Thymus (tissue), 11 donors: Measurements from ENCODE around the gene HACD4. TPM values are rescaled to one million over a fixed set of nuclear protein-coding genes. Genes with fewer than 3 reads are reported as not detected.
A peak's percentile ranks its signal among the peaks of the same experiment; 100 is the strongest.

Experiments
- DNase-seq, 9 donors: peaks; one replicate each; pipeline ENCODE4 v3.0.0-alpha.2; 2013; ENCODE audit warnings: low spot score in 9 of 9, low read depth in 6 of 9, missing footprints in 1 of 9
- H3K27ac ChIP-seq, 2 donors: one replicate each; pipeline ENCODE4 v1.5.1; 2013; ENCODE audit warnings: control low read depth in 1 of 2, low read depth in 1 of 2, low read length in 1 of 2, mild to moderate bottlenecking in 1 of 2, moderate library complexity in 1 of 2
- H3K27me3 ChIP-seq, 2 donors: one replicate each; pipeline ENCODE4 v1.5.1; 2013; ENCODE audit warnings: low read length in 1 of 2; ENCODE audit not compliant: control insufficient read depth in 2 of 2, insufficient read depth in 1 of 2
- H3K36me3 ChIP-seq, 2 donors: one replicate each; pipeline ENCODE4 v1.5.1; 2013; ENCODE audit warnings: low read length in 1 of 2, mild to moderate bottlenecking in 1 of 2, moderate library complexity in 1 of 2; ENCODE audit not compliant: control insufficient read depth in 2 of 2, insufficient read depth in 2 of 2
- H3K4me1 ChIP-seq, 2 donors: one replicate each; pipeline ENCODE4 v1.5.1; 2013; ENCODE audit warnings: low read length in 2 of 2; ENCODE audit not compliant: control insufficient read depth in 2 of 2, insufficient read depth in 2 of 2
- H3K4me3 ChIP-seq, 2 donors: one replicate each; pipeline ENCODE4 v1.5.1; 2013; ENCODE audit warnings: low read length in 2 of 2, control low read depth in 1 of 2, mild to moderate bottlenecking in 1 of 2
- H3K9me3 ChIP-seq, 2 donors: one replicate each; pipeline ENCODE4 v1.5.1; 2013; ENCODE audit warnings: low read length in 1 of 2, mild to moderate bottlenecking in 1 of 2; ENCODE audit not compliant: control insufficient read depth in 2 of 2, insufficient read depth in 1 of 2
- WGBS: extraction: QIAGEN DNeasy Blood & Tissue Kit; methylation state at CpG from one replicate; pipeline ENCODE4 v1.1.7; 2013; 5-methylcytosine and 5-hydroxymethylcytosine counted together
- polyA plus RNA-seq: library from polyadenylated mRNA; stranded (reverse); fragments of 200-250 nt; gene quantifications from one replicate; pipeline ENCODE4 v1.2.3, GENCODE V29; 2013
- total RNA-seq: library from RNA; stranded (reverse); fragments of 120-200 nt; gene quantifications from one replicate; pipeline ENCODE4 v1.2.4, GENCODE V29; 2013
- donor health status: healthy.

HACD4 gene
- total and polyA plus RNA-seq, 2 donors: 5.2 to 6.2 TPM

GRCh38 chr9:21056931-21057330 is 25.5 kb upstream of the HACD4 start:
- H3K27me3 ChIP-seq: no peaks in the 10 kb centered on the region
- H3K9me3 ChIP-seq: no peaks in the 10 kb centered on the region
- no peak for DNase-seq
- H3K4me1 ChIP-seq: peaks cover 0 to 4% of the 10 kb centered on the region in 2 donors
- H3K27ac ChIP-seq: no peak overlapping the region
- no peak overlapping the region for H3K4me3 ChIP-seq
- 98% methylated on average over 1 of the region's 1 CpG for WGBS
- H3K36me3 ChIP-seq: no peaks in the 10 kb centered on the region

- Histone ChIP-seq H3K27me3 (no peaks in the 10 kb centered on the region), H3K36me3 (no peaks in the 10 kb centered on the region), H3K27ac (no peak overlapping the region), H3K4me1 (peaks cover 0 to 2% of the 10 kb centered on the region in 2 donors), H3K9me3 (no peaks in the 10 kb centered on the region), H3K4me3 (no peak overlapping the region)
- 35% methylated on average over 2 of the region's 2 CpGs for WGBS
- no peak for DNase-seq
Observed at GRCh38 chr9:21053851-21054250, 22.4 kb upstream of the HACD4 start.

GRCh38 chr9:21047281-21047691 is 15.8 kb upstream of the HACD4 start:
- H3K27ac ChIP-seq: no peak overlapping the region
- H3K4me3 ChIP-seq: no peak overlapping the region
- no peaks in the 10 kb centered on the region for H3K27me3 ChIP-seq
- 69% methylated on average over 2 of the region's 2 CpGs for WGBS
- peaks cover 0 to 9% of the 10 kb centered on the region in 2 donors for H3K4me1 ChIP-seq
- DNase-seq: no peak
- no peaks in the 10 kb centered on the region for H3K36me3 ChIP-seq
- no peaks in the 10 kb centered on the region for H3K9me3 ChIP-seq

- Histone ChIP-seq H3K27me3 (no peaks in the 10 kb centered on the region), H3K4me3 (no peak overlapping the region), H3K27ac (no peak overlapping the region), H3K4me1 (peaks cover 0 to 11% of the 10 kb centered on the region in 2 donors), H3K9me3 (no peaks in the 10 kb centered on the region), H3K36me3 (no peaks in the 10 kb centered on the region)
- 76% methylated on average over 3 of the region's 3 CpGs for WGBS
- no peak for DNase-seq
Observed at GRCh38 chr9:21043841-21044240, 12.4 kb upstream of the HACD4 start.

- Histone ChIP-seq H3K4me3 (no peak overlapping the region), H3K36me3 (no peaks in the 10 kb centered on the region), H3K27ac (no peak overlapping the region), H3K9me3 (no peaks in the 10 kb centered on the region), H3K4me1 (peaks cover 0 to 7% of the 10 kb centered on the region in 2 donors), H3K27me3 (no peaks in the 10 kb centered on the region)
- 97% methylated on average over 4 of the region's 4 CpGs for WGBS
- no peak for DNase-seq
Observed at GRCh38 chr9:21042466-21042865, 11.0 kb upstream of the HACD4 start.

DNA sequence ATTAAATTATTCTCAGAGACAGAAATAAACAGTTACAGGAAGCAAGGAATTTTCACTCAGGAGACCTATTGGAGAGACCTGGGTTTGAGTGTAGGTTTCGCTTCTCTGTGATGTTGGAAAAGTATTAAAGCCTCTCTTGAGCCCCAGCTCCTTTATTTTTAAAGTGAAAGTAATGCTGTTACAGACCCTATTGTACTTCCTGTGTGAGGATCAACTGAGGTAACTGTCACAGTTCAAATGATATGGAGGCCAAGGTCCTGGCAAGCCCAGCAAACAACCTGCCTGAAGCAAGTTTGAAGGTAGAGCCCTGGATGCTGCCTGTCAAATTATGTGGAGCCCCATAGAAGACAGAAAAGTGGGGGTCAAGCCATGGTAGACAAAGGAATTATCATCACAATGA is 7.9 kb upstream of the HACD4 start:
- peaks cover 0 to 4% of the 10 kb centered on the region in 2 donors for H3K4me1 ChIP-seq
- H3K4me3 ChIP-seq: no peak overlapping the region
- no peaks in the 10 kb centered on the region for H3K9me3 ChIP-seq
- WGBS: 88% methylated on average over 1 of the region's 1 CpG
- no peaks in the 10 kb centered on the region for H3K27me3 ChIP-seq
- peak in 1 of 9 donors; percentile 36 for DNase-seq
- no peaks in the 10 kb centered on the region for H3K36me3 ChIP-seq
- H3K27ac ChIP-seq: no peak overlapping the region

DNA sequence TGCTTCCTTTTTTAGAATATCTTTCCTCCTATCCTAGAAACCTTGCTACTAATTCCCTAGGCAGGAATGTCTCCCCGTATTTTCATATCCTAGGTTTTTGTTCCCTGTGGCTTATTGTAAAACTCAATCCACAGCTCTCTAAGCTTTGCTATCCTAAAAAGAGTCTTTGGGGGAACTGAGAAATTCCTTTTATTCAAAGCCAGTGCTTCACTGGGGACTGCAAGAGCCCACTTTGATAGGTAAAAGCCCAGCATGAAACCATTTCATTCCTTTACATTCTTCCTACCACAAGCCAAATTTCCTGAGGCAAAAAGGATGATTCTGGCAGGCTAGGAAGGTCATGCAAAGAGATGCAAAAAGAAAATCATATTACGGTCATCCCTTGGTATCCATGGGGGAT is 5.8 kb upstream of the HACD4 start:
- DNase-seq: no peak
- no peaks in the 10 kb centered on the region for H3K36me3 ChIP-seq
- H3K27ac ChIP-seq: no peak overlapping the region
- no peaks in the 10 kb centered on the region for H3K9me3 ChIP-seq
- WGBS: 97% methylated on average over 2 of the region's 2 CpGs
- H3K4me3 ChIP-seq: no peak overlapping the region
- H3K4me1 ChIP-seq: peaks cover 0 to 4% of the 10 kb centered on the region in 2 donors
- H3K27me3 ChIP-seq: no peaks in the 10 kb centered on the region

DNA sequence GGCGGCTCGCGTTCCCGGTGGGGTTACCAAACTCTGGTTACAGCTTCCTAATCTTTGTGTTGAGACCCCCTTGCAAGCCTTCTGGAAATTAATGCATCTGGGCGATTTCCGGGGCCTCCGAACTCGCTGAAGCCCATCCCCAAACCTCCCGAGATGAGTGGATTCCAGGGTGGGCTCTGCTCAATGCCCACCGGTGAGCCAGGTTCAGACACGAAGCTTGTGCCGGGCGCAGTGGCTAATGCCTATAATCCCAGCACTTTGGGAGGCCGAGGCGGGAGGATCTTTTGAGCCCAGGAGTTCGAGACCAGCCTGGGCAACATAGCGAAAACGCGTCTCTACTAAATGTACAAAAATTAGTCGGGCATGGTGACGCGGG is 356 bp upstream of the HACD4 start:
- peak overlapping the region; percentile 56 to 89 for H3K27ac ChIP-seq
- no peaks in the 10 kb centered on the region for H3K36me3 ChIP-seq
- peak overlapping the region; percentile 56 to 67 for H3K4me3 ChIP-seq
- H3K9me3 ChIP-seq: peaks cover 0 to 5% of the 10 kb centered on the region in 2 donors
- H3K4me1 ChIP-seq: peaks cover 0 to 18% of the 10 kb centered on the region in 2 donors
- DNase-seq: no peak
- H3K27me3 ChIP-seq: no peaks in the 10 kb centered on the region
- 73% methylated on average over 22 of the region's 22 CpGs for WGBS

DNA sequence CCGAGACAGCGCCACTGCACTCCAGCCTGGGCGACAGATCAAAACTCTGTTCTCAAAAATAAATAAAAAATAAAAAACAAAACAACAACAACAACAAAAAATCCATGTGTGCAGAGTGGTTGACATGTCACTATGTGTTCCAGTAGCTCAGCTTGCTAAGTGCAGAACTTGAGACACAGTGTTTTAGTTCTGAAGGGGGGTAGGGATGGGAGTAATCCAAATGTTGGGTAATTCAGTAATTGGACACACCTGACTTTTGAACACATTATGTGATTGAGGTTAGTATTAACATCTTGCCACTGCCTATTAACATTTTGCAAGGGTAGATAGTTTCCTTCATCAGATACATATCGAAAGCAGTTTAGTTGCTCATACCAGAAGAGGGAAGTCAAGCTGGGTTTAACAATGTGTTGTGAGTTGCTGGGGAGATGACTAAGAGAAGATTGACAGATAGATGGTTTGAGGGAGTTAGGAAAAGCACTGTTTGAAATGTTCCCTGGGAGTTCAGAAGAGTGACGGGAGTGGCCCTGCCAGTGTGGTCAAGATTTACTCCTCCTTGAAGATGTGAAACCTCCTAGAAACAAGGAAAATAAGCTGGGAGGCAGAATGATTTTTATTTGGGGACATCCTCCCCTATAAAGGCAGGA is 928 bp downstream of the HACD4 start:
- Histone ChIP-seq H3K9me3 (peaks cover 0 to 5% of the 10 kb centered on the region in 2 donors), H3K36me3 (peaks cover 4 to 7% of the 10 kb centered on the region in 2 donors), H3K27me3 (no peaks in the 10 kb centered on the region), H3K27ac (peak overlapping the region; percentile 44 to 89), H3K4me3 (peak overlapping the region; percentile 56 to 67), H3K4me1 (peaks cover 0 to 18% of the 10 kb centered on the region in 2 donors)
- WGBS: 66% methylated on average over 5 of the region's 5 CpGs
- DNase-seq: peak in 8 of 9 donors; percentile 8 to 62 (median 26)
